ENCODE data around the gene TMC7. TPM values are rescaled to one million over a fixed set of nuclear protein-coding genes. Genes with fewer than 3 reads are reported as not detected.
"Not testable (repeated sequence)": the region's sequence is repeated elsewhere in the genome, so short reads cannot be mapped to it uniquely, and the experiment has no call there.

Gene TMC7
- total RNA-seq, 1 experiment from 2014 or later: 0.82 TPM

GRCh38 chr16:18950469-18951185, 33.1 kb upstream of the TMC7 start:
- intact Hi-C loops (cut with micrococcal nuclease; ENCODE audit: unreplicated experiment): no loop called here

GRCh38 chr16:18953547-18953946, 30.2 kb upstream of the TMC7 start:
- no peak overlapping the region for H3K4me3 ChIP-seq (ENCODE audit: low read depth, low read length, poor library complexity, severe bottlenecking)
- TF ChIP-seq CTCF (conservative IDR thresholded peaks at IDR 0.05; ENCODE audit: low read depth, low read length) (no peak), EZH2 (IDR thresholded peaks at IDR 0.05; ENCODE audit: borderline replicate concordance, low read depth, low read length, poor library complexity, severe bottlenecking) (no peak)
- H3K36me3 ChIP-seq (ENCODE audit: insufficient read depth, low read length, poor library complexity, severe bottlenecking): no peaks in the 10 kb centered on the region
- no peaks in the 10 kb centered on the region for H3K9me3 ChIP-seq (ENCODE audit: low read depth, low read length, poor library complexity, severe bottlenecking)
- intact Hi-C loops (cut with micrococcal nuclease; ENCODE audit: unreplicated experiment): no loop called here
- no peaks in the 10 kb centered on the region for H3K27me3 ChIP-seq (replicated peaks; ENCODE audit: insufficient read depth, low read depth, low read length, poor library complexity)
- H3K4me1 ChIP-seq (ENCODE audit: insufficient read depth, low read length, poor library complexity, severe bottlenecking): peaks cover 6% of the 10 kb centered on the region
- CTCF ChIA-PET: no interaction called here
- DNase-seq (ENCODE audit: low spot score): no peak
- POLR2A ChIA-PET (ENCODE audit: low non-redundant PET): no interaction called here
- BruUV-seq (replicated peaks): no TSS peak
- no peak overlapping the region for H3K27ac ChIP-seq (ENCODE audit: low read depth, low read length, poor library complexity, severe bottlenecking)

More at GRCh38 chr16:18950469-18951185, 33.1 kb upstream of the TMC7 start:
- H3K36me3 ChIP-seq (ENCODE audit: insufficient read depth, low read length, poor library complexity, severe bottlenecking): no peaks in the 10 kb centered on the region
- CTCF ChIA-PET: no interaction called here
- H3K27me3 ChIP-seq (replicated peaks; ENCODE audit: insufficient read depth, low read depth, low read length, poor library complexity): no peaks in the 10 kb centered on the region
- H3K9me3 ChIP-seq (ENCODE audit: low read depth, low read length, poor library complexity, severe bottlenecking): no peaks in the 10 kb centered on the region
- no peak for TF ChIP-seq EZH2 (IDR thresholded peaks at IDR 0.05; ENCODE audit: borderline replicate concordance, low read depth, low read length, poor library complexity, severe bottlenecking)
- TF ChIP-seq CTCF (conservative IDR thresholded peaks at IDR 0.05; ENCODE audit: low read depth, low read length): no peak
- no peaks in the 10 kb centered on the region for H3K4me1 ChIP-seq (ENCODE audit: insufficient read depth, low read length, poor library complexity, severe bottlenecking)
- POLR2A ChIA-PET (ENCODE audit: low non-redundant PET): no interaction called here
- no peak overlapping the region for H3K4me3 ChIP-seq (ENCODE audit: low read depth, low read length, poor library complexity, severe bottlenecking)
- DNase-seq (ENCODE audit: low spot score): no peak
- no TSS peak for BruUV-seq (replicated peaks)
- no peak overlapping the region for H3K27ac ChIP-seq (ENCODE audit: low read depth, low read length, poor library complexity, severe bottlenecking)

DNA sequence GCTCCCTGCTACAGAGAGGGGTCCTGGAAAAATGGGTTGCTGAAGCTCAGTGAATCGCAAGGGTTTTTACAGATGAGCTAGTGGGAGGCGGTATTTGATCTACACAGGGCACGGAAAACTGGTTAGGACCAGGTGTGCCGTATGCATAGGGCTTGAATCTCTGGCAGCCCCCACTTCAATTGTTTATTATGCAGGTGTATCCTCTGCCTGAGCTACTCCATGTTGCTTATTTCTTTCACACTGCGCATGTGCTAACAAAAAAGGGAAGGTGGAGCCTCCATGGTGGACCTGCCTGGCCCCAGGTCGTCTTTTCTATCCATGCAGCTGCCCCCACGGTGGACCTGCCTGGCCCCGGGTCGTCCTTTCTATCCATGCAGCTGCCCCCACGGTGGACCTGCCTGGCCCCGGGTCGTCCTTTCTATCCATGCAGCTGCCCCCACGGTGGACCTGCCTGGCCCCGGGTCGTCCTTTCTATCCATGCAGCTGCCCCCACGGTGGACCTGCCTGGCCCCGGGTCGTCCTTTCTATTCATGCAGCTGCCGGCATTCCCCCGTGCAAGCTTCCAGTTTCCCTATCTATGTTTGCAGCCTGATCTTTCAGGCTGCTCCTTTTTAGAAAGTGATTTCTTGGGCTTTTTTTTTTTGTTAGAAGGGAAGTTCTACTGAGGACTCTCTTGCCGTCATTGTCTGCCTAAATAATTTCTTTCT, 27.7 kb upstream of the TMC7 start:
- CTCF ChIA-PET; intact Hi-C loops (cut with micrococcal nuclease; ENCODE audit: unreplicated experiment); H3K9me3 ChIP-seq (ENCODE audit: low read depth, low read length, poor library complexity, severe bottlenecking); H3K27me3 ChIP-seq (replicated peaks; ENCODE audit: insufficient read depth, low read depth, low read length, poor library complexity); H3K36me3 ChIP-seq (ENCODE audit: insufficient read depth, low read length, poor library complexity, severe bottlenecking); POLR2A ChIA-PET (ENCODE audit: low non-redundant PET); H3K27ac ChIP-seq (ENCODE audit: low read depth, low read length, poor library complexity, severe bottlenecking); DNase-seq (ENCODE audit: low spot score); H3K4me3 ChIP-seq (ENCODE audit: low read depth, low read length, poor library complexity, severe bottlenecking); BruUV-seq (replicated peaks): not testable (repeated sequence)
- H3K4me1 ChIP-seq (ENCODE audit: insufficient read depth, low read length, poor library complexity, severe bottlenecking): peaks cover 16% of the 10 kb centered on the region

DNA sequence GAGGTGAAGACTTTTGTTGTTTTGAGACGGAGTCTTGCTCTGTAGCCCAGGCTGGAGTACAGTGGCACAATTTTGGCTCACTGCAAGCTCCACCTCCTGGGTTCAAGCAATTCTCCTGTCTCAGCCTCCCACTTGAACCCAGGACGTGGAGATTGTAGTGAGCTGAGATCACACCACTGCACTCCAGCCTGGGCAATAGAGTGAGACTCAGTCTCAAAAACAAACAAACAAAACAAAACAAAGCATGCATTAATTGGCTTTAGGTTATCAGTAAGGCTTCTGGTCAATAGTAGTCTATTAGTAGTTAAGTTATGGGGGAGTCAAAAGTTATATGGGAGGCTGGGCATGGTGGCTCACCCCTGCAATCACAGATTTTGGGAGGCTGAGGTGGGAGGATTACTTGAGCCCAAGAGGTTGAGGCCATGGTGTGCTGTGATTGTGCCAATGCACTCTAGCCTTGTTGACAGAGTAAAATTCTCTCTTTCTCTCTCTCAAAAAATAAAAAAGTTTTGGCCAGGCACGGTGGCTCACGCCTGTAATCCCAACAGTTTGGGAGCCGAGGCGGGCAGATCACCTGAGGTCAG, 27.0 kb upstream of the TMC7 start:
- CTCF ChIA-PET; H3K27ac ChIP-seq (ENCODE audit: low read depth, low read length, poor library complexity, severe bottlenecking); H3K9me3 ChIP-seq (ENCODE audit: low read depth, low read length, poor library complexity, severe bottlenecking); H3K27me3 ChIP-seq (replicated peaks; ENCODE audit: insufficient read depth, low read depth, low read length, poor library complexity); DNase-seq (ENCODE audit: low spot score); H3K4me3 ChIP-seq (ENCODE audit: low read depth, low read length, poor library complexity, severe bottlenecking); H3K36me3 ChIP-seq (ENCODE audit: insufficient read depth, low read length, poor library complexity, severe bottlenecking); intact Hi-C loops (cut with micrococcal nuclease; ENCODE audit: unreplicated experiment); POLR2A ChIA-PET (ENCODE audit: low non-redundant PET); BruUV-seq (replicated peaks): not testable (repeated sequence)
- H3K4me1 ChIP-seq (ENCODE audit: insufficient read depth, low read length, poor library complexity, severe bottlenecking): peaks cover 16% of the 10 kb centered on the region

All from A673 (cell line).